Activated CD4-positive, alpha-beta T cell treated with anti-CD3 and anti-CD28 coated beads, Interleukin-2, amount 50 U/mL, for 24 hours (primary cell): ENCODE results near the gene RAB6B.

ENCODE experiments used
- DNase-seq, 2 donors: peaks; one replicate each; pipeline ENCODE4 v3.0.0-alpha.2; 2020; ENCODE audit warnings: low read depth in 1 of 2, low spot score in 1 of 2

The RAB6B gene

GRCh38 chr3:133838296-133838789 lies 57.3 kb downstream of the RAB6B start:
- DNase-seq, result no peak

GRCh38 chr3:133837487-133838295 lies 58.0 kb downstream of the RAB6B start:
- DNase-seq, result no peak

GRCh38 chr3:133836497-133837158 lies 59.1 kb downstream of the RAB6B start:
- no peak for DNase-seq

GRCh38 chr3:133835961-133836360 lies 59.7 kb downstream of the RAB6B start:
- DNase-seq, result no peak

GRCh38 chr3:133835418-133835743 lies 60.3 kb downstream of the RAB6B start:
- no peak for DNase-seq

- no peak for DNase-seq
Observed at GRCh38 chr3:133834621-133835417, 60.9 kb downstream of the RAB6B start.

- no peak for DNase-seq
Observed at GRCh38 chr3:133833880-133834620, 61.6 kb downstream of the RAB6B start.

- DNase-seq, result no peak
Observed at GRCh38 chr3:133833267-133833666, 62.4 kb downstream of the RAB6B start.

- no peak for DNase-seq
Observed at GRCh38 chr3:133832802-133833144, 62.9 kb downstream of the RAB6B start.

- no peak for DNase-seq
Observed at GRCh38 chr3:133831966-133832801, 63.5 kb downstream of the RAB6B start.

GRCh38 chr3:133830071-133830470 lies 65.6 kb downstream of the RAB6B start:
- DNase-seq, result no peak

- DNase-seq, result no peak
Observed at GRCh38 chr3:133829310-133829707, 66.4 kb downstream of the RAB6B start.

- DNase-seq, result no peak
Observed at GRCh38 chr3:133828576-133829309, 66.9 kb downstream of the RAB6B start.

GRCh38 chr3:133827684-133828083 lies 68.0 kb downstream of the RAB6B start:
- no peak for DNase-seq

GRCh38 chr3:133827136-133827535 lies 68.5 kb downstream of the RAB6B start:
- DNase-seq, result no peak

- DNase-seq, result no peak
Observed at GRCh38 chr3:133825969-133826727, 69.5 kb downstream of the RAB6B start.

- no peak for DNase-seq
Observed at GRCh38 chr3:133824961-133825485, 70.7 kb downstream of the RAB6B start.

GRCh38 chr3:133821767-133822638 lies 73.7 kb downstream of the RAB6B start:
- DNase-seq, result no peak
